Subcutaneous abdominal adipose tissue (tissue), 5 donors: ENCODE data around the gene ADARB2.

Experiments
- H3K27ac ChIP-seq: one replicate; pipeline ENCODE4 v1.7.0; 2013; ENCODE audit warnings: low read depth, mild to moderate bottlenecking, inconsistent platforms, low read length, moderate library complexity
- H3K27me3 ChIP-seq, 5 donors: one replicate each; pipeline ENCODE4 v1.7.0; 2013; ENCODE audit warnings: low read length in 5 of 5, inconsistent platforms in 1 of 5; ENCODE audit not compliant: control insufficient read depth in 5 of 5, insufficient read depth in 4 of 5
- H3K36me3 ChIP-seq, 5 donors: one replicate each; pipeline ENCODE4 v1.7.0; 2013; ENCODE audit warnings: low read length in 5 of 5; ENCODE audit not compliant: control insufficient read depth in 5 of 5, insufficient read depth in 5 of 5
- H3K4me1 ChIP-seq, 5 donors: one replicate each; pipeline ENCODE4 v1.7.0; 2013; ENCODE audit warnings: low read length in 5 of 5, mild to moderate bottlenecking in 3 of 5, moderate library complexity in 1 of 5; ENCODE audit not compliant: control insufficient read depth in 5 of 5, insufficient read depth in 5 of 5
- H3K4me3 ChIP-seq, 5 donors: one replicate each; pipeline ENCODE4 v1.7.0; 2013; ENCODE audit warnings: low read length in 5 of 5, low read depth in 1 of 5
- H3K9ac ChIP-seq, 5 donors: one replicate each; pipeline ENCODE4 v1.7.0; 2013; ENCODE audit warnings: low read length in 5 of 5, mild to moderate bottlenecking in 4 of 5, moderate library complexity in 3 of 5
- H3K9me3 ChIP-seq, 5 donors: one replicate each; pipeline ENCODE4 v1.7.0; 2013; ENCODE audit warnings: low read length in 5 of 5; ENCODE audit not compliant: control insufficient read depth in 5 of 5
- donor health status: healthy.
- donor health status: healthy.
- donor health status: healthy.
- donor health status: healthy.
- donor health status: healthy.

The ADARB2 gene

DNA sequence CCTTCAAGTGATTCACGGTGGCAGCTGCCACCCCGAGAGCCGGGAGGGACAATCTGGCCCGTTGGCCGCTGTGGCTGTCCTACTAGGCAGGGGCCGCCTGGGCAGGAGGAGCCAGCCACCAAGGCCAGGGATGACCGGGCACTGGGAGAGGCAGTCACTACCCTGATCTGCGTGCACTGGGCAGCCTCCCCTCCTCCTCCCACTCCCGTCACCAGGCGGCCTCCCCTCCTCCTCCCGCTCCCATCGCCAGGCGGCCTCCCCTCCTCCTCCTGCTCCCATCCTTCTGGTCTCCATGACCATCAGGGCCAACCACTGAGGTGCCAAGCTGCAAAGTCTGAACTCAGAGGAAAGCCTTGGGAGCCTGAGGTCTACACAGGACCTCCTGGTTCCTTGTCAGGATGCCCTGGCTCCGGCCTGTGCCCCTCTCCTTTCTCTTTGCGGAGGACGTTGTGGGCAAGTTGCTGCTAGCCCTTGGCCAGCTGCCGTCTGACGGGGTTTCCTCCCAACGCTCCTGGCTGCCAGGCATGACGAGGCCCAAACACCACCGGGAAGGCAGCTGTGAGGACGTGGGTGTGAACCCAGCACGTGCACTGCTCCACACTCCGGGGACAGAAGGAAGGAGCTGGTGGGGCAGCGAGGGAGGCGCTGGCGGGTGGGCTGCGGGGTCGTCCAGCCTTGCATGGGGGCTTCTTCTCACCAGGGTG lies 550.0 kb downstream of the ADARB2 start:
- Histone ChIP-seq H3K9ac (no peak overlapping the region), H3K36me3 (no peaks in the 10 kb centered on the region), H3K27ac (no peak overlapping the region), H3K9me3 (no peaks in the 10 kb centered on the region), H3K4me1 (peaks cover 0 to 2% (median 0%) of the 10 kb centered on the region in 5 donors), H3K27me3 (peaks cover 8 to 38% (median 18%) of the 10 kb centered on the region in 5 donors), H3K4me3 (no peak overlapping the region)

DNA sequence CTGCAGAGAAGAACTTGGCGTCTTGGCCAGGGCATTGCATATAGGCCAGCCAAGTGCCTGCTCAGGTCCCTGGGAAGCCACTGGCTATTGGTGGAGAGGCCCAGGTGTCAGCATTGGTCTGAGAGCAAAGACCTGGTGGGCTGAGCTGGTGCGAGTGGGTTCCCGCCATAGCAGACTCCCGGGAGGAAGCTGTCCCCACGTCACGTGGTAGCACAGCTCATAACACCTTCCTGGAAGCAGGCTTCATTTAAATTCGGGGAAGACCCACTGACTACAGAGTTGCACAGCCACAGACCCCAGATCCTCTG lies 550.7 kb downstream of the ADARB2 start:
- no peak overlapping the region for H3K27ac ChIP-seq
- H3K36me3 ChIP-seq, result no peaks in the 10 kb centered on the region
- H3K9ac ChIP-seq, result no peak overlapping the region
- peaks cover 0 to 2% (median 0%) of the 10 kb centered on the region in 5 donors for H3K4me1 ChIP-seq
- H3K27me3 ChIP-seq, result peaks cover 8 to 38% (median 18%) of the 10 kb centered on the region in 5 donors
- H3K4me3 ChIP-seq, result no peak overlapping the region
- no peaks in the 10 kb centered on the region for H3K9me3 ChIP-seq

DNA sequence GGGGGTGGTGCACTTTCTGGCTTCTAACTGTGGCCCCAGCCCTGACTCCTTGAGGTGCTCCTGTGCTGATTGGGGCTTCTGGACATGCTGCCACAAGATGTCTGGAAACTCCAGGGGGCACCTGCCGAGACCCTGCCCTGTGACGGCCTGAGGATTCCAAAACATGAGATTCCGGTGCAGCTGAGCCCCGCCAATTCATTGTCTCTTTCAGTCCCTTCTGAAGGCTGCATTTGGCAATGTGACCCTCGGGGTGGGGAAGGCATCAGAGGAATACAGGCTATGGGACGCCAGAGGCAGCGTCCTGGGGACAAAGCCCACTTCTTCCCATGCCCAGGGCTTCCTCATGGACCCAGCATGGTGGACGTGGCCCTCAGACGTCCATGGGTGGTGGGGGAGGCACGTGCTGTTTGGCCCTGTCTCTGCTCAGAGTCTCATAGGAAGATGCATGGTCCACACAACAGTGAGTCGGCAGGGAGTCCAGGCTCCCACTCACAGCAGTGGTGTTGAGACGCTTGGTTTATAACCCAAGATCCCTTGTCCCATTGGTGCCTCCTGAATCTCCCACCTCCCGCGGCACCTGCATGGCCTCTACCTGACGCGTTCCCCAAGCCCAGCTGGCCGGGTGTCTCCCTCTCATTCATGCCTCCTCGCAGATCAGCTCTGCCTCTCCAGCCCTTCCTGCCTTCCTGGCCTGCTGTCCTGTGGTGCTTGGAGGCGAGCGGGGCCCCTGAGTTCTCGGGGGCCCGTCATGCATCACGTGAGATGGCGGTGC lies 551.2 kb downstream of the ADARB2 start:
- H3K4me3 ChIP-seq, result no peak overlapping the region
- no peaks in the 10 kb centered on the region for H3K36me3 ChIP-seq
- H3K27me3 ChIP-seq, result peaks cover 8 to 38% (median 16%) of the 10 kb centered on the region in 5 donors
- no peaks in the 10 kb centered on the region for H3K9me3 ChIP-seq
- H3K4me1 ChIP-seq, result peaks cover 0 to 2% (median 0%) of the 10 kb centered on the region in 5 donors
- no peak overlapping the region for H3K27ac ChIP-seq
- no peak overlapping the region for H3K9ac ChIP-seq

DNA sequence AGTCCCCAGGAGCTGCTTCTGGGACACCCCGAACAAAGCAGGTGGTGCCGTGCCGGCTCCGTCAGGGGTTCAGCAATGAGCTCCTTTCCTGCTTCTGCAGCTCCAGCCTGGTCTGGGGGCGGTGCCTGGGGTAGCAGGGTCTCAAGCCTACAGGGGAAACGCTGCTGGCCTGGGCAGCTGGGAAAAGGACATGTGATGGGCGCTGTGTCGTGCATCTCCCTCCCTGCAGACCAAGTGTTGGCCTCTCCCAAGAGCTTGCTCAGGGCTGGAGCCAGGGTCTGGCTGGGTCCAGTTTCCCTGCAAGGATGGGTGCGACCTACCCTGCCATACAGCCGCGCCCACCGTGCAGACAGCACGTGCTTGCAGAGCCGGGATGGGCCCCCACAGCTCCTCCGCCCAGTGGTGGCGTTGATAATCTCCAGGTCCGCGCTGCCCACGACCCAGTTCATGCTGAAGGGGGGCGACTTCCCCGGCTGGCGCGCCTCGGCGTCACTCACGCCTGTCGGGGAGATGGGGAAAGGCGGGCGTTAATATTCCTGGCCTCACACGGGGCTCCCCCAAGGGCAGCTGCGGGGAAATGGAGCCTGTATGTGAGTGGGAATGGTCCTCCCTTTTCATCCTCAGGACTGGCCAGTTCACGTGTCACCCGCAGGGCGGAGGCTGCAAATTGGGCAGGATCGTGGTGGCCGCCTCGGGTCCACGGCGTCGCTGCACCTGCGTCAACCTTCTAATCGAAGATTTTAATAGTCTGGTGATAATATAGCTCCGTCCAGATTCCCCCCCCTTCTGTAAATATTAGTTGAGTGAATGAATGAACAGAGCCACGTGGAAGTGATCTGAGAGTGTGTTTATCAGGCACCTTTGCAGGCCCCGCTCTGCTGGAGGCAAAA lies 552.5 kb downstream of the ADARB2 start:
- Histone ChIP-seq H3K9me3 (no peaks in the 10 kb centered on the region), H3K27me3 (peaks cover under 1 to 30% (median 9%) of the 10 kb centered on the region in 5 donors), H3K9ac (no peak overlapping the region), H3K4me1 (peaks cover 0 to 2% (median 0%) of the 10 kb centered on the region in 5 donors), H3K4me3 (no peak overlapping the region), H3K27ac (no peak overlapping the region), H3K36me3 (no peaks in the 10 kb centered on the region)

DNA sequence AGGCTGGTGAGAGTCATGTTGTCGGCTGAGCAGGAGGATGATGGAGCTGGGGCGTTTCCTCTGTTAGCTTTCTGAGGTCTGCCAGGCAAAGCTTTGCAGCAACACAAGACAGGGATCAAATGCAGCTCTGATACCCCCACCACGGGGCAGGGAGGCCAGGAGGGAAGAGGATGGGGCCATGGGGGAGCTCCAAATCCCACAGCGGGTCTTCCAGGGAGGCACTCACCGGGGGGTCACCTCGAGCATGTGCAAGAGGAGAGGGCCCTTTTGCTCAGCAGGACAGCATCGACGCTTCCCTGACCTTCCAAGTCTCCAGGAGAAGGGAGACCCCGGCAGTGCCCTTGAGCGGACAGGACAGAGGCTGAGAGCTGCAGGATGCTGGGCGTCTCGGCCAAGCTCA lies 553.6 kb downstream of the ADARB2 start:
- H3K27me3 ChIP-seq, result peaks cover 0 to 30% (median 9%) of the 10 kb centered on the region in 5 donors
- no peaks in the 10 kb centered on the region for H3K36me3 ChIP-seq
- no peak overlapping the region for H3K4me3 ChIP-seq
- no peak overlapping the region for H3K9ac ChIP-seq
- no peak overlapping the region for H3K27ac ChIP-seq
- H3K9me3 ChIP-seq, result no peaks in the 10 kb centered on the region
- H3K4me1 ChIP-seq, result peaks cover 0 to 2% (median 0%) of the 10 kb centered on the region in 5 donors

DNA sequence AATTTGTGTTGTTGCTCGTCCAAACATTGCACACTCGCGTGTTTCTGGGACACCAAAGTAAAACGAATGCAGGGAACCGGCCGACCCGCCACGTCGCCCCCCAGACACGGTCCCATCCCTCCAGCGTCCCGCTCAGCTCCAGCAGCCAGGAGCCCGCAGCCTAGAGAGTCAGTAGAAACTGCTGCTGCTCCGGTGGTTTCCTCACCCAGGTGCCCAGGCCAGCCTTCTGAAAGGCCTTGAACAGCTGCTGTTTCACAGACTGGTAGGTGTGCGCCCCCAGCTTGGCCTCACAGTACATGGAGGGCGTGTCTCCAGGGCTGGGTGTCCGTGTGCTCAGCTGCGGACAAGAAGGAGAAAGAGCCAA lies 554.3 kb downstream of the ADARB2 start:
- Histone ChIP-seq H3K27ac (no peak overlapping the region), H3K9ac (no peak overlapping the region), H3K4me3 (no peak overlapping the region), H3K4me1 (no peaks in the 10 kb centered on the region), H3K9me3 (no peaks in the 10 kb centered on the region), H3K36me3 (no peaks in the 10 kb centered on the region), H3K27me3 (peaks cover 0 to 30% (median 9%) of the 10 kb centered on the region in 5 donors)

DNA sequence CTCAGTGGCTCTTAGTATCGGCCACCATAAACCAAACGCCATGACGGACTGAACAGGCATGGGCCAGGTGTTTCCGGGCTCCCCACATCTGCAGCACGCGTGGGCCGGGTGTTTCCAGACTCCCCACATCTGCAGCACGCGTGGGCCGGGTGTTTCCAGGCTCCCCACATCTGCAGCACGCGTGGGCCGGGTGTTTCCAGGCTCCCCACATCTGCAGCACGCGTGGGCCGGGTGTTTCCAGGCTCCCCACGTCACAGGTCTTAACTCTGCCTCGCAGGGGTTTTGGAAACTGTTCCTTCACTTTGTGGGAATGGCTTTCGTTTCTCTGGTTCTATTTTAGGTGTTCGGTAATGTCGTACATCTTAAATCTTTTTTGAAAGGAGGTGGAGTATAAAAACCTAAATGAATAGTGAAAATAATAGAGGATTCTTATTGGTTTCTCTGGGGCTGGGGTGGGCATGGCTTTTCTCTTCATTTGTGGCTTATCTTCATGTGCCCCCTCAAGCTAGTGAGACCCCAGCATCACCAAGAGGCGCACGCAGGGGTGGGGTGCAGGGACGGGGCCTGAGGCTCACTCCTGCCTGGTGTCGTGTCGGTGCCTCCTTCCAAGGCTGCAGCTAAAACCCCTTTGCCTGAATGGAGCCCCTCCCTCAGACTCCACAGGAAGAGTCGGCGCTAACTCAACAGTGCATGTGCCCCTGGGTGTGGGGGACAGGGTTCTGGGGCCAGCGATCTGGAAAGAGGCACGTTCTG lies 554.9 kb downstream of the ADARB2 start:
- H3K4me3 ChIP-seq, result no peak overlapping the region
- no peaks in the 10 kb centered on the region for H3K36me3 ChIP-seq
- H3K9ac ChIP-seq, result no peak overlapping the region
- peaks cover 0 to 29% (median 9%) of the 10 kb centered on the region in 5 donors for H3K27me3 ChIP-seq
- H3K27ac ChIP-seq, result no peak overlapping the region
- H3K9me3 ChIP-seq, result no peaks in the 10 kb centered on the region
- H3K4me1 ChIP-seq, result no peaks in the 10 kb centered on the region

DNA sequence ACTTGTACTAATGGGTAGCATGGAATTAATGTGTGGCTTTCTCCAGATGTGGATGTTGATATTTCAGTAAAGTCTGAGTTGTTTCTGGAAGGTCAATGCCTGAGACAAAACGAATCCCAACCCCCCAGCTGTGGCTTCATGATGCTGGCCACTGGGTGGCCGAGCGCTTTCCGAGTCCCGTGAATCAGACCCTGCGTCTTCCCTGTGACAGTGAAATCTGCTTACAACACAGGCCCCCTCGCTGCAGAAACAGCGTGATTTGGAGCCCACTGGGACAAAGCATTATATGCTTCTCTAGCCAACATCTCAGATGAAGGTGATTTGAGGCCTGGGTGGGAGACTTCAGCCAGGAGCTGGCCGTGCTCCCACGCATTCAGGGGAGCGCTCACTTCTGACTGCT lies 556.5 kb downstream of the ADARB2 start:
- no peak overlapping the region for H3K27ac ChIP-seq
- H3K27me3 ChIP-seq, result peaks cover 0 to 18% (median 7%) of the 10 kb centered on the region in 5 donors
- H3K9ac ChIP-seq, result no peak overlapping the region
- H3K4me1 ChIP-seq, result peaks cover 0 to 1% (median 0%) of the 10 kb centered on the region in 5 donors
- no peaks in the 10 kb centered on the region for H3K36me3 ChIP-seq
- no peaks in the 10 kb centered on the region for H3K9me3 ChIP-seq
- no peak overlapping the region for H3K4me3 ChIP-seq

DNA sequence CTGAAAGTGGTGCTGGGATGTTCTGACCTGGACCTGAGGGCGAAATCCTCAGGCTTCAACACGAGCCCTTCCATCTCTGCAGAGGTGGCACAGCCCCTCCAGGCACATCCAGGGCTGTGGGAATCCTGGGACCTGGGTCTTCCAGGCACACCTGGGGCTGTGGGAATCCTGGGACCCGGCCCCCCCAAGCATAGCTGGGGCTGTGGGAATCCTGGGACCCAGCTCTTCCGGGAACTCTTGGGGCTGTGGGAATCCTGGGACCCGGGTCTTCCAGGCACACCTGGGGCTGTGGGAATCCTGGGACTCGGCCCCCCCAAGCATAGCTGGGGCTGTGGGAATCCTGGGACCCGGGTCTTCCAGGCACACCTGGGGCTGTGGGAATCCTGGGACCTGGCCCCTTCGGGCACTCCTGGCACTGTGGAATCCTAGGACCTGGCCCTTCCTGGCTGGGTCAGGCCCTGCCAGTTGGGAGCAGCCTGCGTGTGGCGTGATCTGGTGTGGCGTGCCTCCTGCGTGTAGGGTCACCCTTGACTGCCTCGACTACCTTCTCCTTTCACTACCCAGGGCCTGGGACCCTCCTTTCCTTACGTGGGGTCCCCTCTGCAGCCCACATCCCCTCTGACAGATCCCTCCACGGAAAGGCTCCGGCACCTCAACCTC lies 557.1 kb downstream of the ADARB2 start:
- H3K4me1 ChIP-seq, result peaks cover 0 to 1% (median 0%) of the 10 kb centered on the region in 5 donors
- H3K27ac ChIP-seq, result no peak overlapping the region
- no peaks in the 10 kb centered on the region for H3K36me3 ChIP-seq
- peaks cover 0 to 15% (median 5%) of the 10 kb centered on the region in 5 donors for H3K27me3 ChIP-seq
- H3K4me3 ChIP-seq, result no peak overlapping the region
- no peaks in the 10 kb centered on the region for H3K9me3 ChIP-seq
- no peak overlapping the region for H3K9ac ChIP-seq
